Mesothelial cell of epicardium (in vitro differentiated cells): ENCODE results near the gene ERG. TPM values are rescaled to one million over a fixed set of nuclear protein-coding genes. Genes with fewer than 3 reads are reported as not detected.

Experiments
- DNase-seq, 2 experiments: peaks; one replicate each; pipeline ENCODE4 v3.0.0; 2021; ENCODE audit warnings: low spot score in 2 of 2; ENCODE audit not compliant: unreplicated experiment in 2 of 2
- H3K27ac Mint-ChIP-seq: 2 replicates; pipeline ENCODE4 v1.8.0; 2021; ENCODE audit warnings: mixed read lengths
- H3K27me3 Mint-ChIP-seq: 2 replicates; pipeline ENCODE4 v1.8.0; 2021; ENCODE audit warnings: low read depth, mixed read lengths
- H3K36me3 Mint-ChIP-seq: 2 replicates; pipeline ENCODE4 v1.8.0; 2021; ENCODE audit warnings: mixed read lengths
- H3K4me1 Mint-ChIP-seq: 2 replicates; pipeline ENCODE4 v1.8.0; 2021; ENCODE audit warnings: mixed read lengths
- H3K4me3 Mint-ChIP-seq: 2 replicates; pipeline ENCODE4 v1.8.0; 2021; ENCODE audit warnings: mild to moderate bottlenecking, moderate library complexity, mixed read lengths
- H3K9me3 Mint-ChIP-seq: 2 replicates; pipeline ENCODE4 v1.8.0; 2021; ENCODE audit warnings: mixed read lengths
- total RNA-seq: library from RNA; stranded (reverse); gene quantifications from 3 replicates; pipeline ENCODE4 v1.2.1, GENCODE V29; 2021
- TF ChIP-seq, protein P1 (sequence below): fragments of 200-600 bp; sonication (generic); IDR thresholded peaks from one replicate; pipeline ENCODE4 v1.5.0; 2021; ENCODE audit warnings: antibody characterized with exemption; ENCODE audit not compliant: unreplicated experiment

ERG gene
- total RNA-seq, 1 donor from 2014 or later = 2.5 TPM

DNA sequence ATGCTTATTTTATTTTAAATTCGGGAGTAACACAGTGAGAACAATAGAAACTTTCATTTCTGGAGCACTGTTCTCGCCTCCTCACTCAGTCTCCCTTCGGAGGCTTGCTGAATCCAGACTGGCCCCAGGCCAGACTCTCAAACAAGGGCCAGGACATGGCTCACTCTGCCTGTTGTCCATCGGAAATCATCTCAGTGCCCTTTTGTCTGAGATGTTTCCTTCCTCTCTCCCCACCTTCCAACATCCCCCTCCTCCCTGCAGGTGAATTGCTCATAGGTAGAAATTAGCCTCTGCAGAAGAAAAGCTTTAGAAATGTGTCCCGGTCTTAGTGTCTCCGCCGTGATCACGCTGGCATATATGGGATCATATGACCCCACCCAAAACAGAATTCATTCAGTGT is 55.2 kb downstream of the ERG start:
- Mint-ChIP-seq H3K9me3 (peaks cover 1% of the 10 kb centered on the region), H3K27ac (no peak overlapping the region), H3K4me1 (peaks cover 21% of the 10 kb centered on the region), H3K27me3 (peaks cover 2% of the 10 kb centered on the region), H3K4me3 (no peak overlapping the region), H3K36me3 (no peaks in the 10 kb centered on the region)
- DNase-seq = no peak
- TF ChIP-seq, protein P1, sequence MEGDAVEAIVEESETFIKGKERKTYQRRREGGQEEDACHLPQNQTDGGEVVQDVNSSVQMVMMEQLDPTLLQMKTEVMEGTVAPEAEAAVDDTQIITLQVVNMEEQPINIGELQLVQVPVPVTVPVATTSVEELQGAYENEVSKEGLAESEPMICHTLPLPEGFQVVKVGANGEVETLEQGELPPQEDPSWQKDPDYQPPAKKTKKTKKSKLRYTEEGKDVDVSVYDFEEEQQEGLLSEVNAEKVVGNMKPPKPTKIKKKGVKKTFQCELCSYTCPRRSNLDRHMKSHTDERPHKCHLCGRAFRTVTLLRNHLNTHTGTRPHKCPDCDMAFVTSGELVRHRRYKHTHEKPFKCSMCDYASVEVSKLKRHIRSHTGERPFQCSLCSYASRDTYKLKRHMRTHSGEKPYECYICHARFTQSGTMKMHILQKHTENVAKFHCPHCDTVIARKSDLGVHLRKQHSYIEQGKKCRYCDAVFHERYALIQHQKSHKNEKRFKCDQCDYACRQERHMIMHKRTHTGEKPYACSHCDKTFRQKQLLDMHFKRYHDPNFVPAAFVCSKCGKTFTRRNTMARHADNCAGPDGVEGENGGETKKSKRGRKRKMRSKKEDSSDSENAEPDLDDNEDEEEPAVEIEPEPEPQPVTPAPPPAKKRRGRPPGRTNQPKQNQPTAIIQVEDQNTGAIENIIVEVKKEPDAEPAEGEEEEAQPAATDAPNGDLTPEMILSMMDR = no peak

DNA sequence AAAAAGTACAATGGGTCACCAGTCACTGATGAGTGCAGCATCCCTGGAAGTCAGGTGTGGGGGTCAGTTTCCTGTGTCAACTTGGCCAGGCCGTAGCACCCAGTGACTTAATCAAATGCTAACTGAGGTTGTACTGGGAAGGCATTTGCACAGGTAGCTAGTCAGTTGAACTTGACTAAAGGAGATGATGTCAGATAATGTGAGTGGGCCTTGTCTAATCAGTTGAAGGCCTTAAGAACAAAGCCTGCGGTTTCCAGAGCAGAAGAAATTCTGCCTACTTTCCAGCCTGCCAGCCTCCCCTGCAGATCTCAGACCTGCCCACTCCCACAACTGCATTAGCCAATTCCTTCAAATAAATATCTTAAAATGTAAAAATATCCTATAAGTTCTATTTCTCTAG is 57.1 kb downstream of the ERG start:
- Mint-ChIP-seq H3K4me1 (peaks cover 23% of the 10 kb centered on the region), H3K36me3 (no peaks in the 10 kb centered on the region), H3K4me3 (no peak overlapping the region), H3K9me3 (peaks cover 5% of the 10 kb centered on the region), H3K27me3 (no peaks in the 10 kb centered on the region), H3K27ac (no peak overlapping the region)
- TF ChIP-seq, protein P1 = no peak
- no peak for DNase-seq

- no peak for DNase-seq
- TF ChIP-seq, protein P1 = no peak
- Mint-ChIP-seq H3K4me3 (no peak overlapping the region), H3K9me3 (peaks cover 5% of the 10 kb centered on the region), H3K27ac (peak overlapping the region; percentile 56), H3K4me1 (peaks cover 23% of the 10 kb centered on the region), H3K27me3 (no peaks in the 10 kb centered on the region), H3K36me3 (no peaks in the 10 kb centered on the region)
Observed at GRCh38 chr21:38440746-38441145, 57.5 kb downstream of the ERG start.

- Mint-ChIP-seq H3K4me3 (no peak overlapping the region), H3K36me3 (no peaks in the 10 kb centered on the region)
Observed at GRCh38 chr21:38439957-38440356, 58.3 kb downstream of the ERG start.

GRCh38 chr21:38439426-38439825 is 58.9 kb downstream of the ERG start:
- Mint-ChIP-seq H3K27ac (no peak overlapping the region), H3K27me3 (no peaks in the 10 kb centered on the region), H3K36me3 (no peaks in the 10 kb centered on the region), H3K9me3 (peaks cover 5% of the 10 kb centered on the region), H3K4me1 (peaks cover 31% of the 10 kb centered on the region), H3K4me3 (no peak overlapping the region)
- no peak for DNase-seq
- TF ChIP-seq, protein P1 = no peak

More at GRCh38 chr21:38439957-38440356, 58.3 kb downstream of the ERG start:
- Mint-ChIP-seq H3K27ac (no peak overlapping the region), H3K9me3 (peaks cover 5% of the 10 kb centered on the region), H3K27me3 (no peaks in the 10 kb centered on the region), H3K4me1 (peaks cover 30% of the 10 kb centered on the region)
- TF ChIP-seq, protein P1 = no peak
- DNase-seq = no peak

DNA sequence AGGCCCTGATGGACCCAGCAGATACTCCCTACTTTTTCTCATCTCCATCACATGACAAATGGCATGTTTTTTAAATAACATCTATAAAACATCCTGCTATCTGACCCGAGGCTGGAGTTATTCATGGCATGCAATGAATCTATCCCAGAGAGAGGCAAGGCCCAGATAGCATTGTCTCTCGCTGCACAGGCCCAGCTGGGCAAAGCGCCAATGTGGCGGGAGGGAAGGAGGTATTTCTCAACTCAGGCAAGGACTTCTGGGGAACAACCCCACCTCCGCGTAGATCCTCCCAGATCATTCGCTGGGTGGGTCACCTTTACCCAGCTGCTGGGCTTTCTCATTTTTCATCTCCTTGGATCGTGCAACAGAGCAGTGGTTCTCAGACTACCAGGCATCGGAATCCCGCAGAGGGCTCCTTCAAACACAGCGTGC is 59.8 kb downstream of the ERG start:
- peak; percentile 45 to 79 for DNase-seq
- TF ChIP-seq, protein P1 = no peak
- Mint-ChIP-seq H3K4me3 (no peak overlapping the region), H3K36me3 (no peaks in the 10 kb centered on the region), H3K27me3 (no peaks in the 10 kb centered on the region), H3K9me3 (peaks cover 5% of the 10 kb centered on the region), H3K27ac (peak overlapping the region; percentile 39), H3K4me1 (peaks cover 31% of the 10 kb centered on the region)
